ENCODE results near the gene CDH22. TPM values are rescaled to one million over a fixed set of nuclear protein-coding genes. Genes with fewer than 3 reads are reported as not detected.

CDH22 gene
- polyA plus RNA-seq, 1 donor from 2014 or later, result not detected

GRCh38 chr20:46349035-46349741 is 40.9 kb upstream of the CDH22 start:
- H3K4me1 Mint-ChIP-seq, result peaks cover 14 to 24% (median 16%) of the 10 kb centered on the region in 3 donors
- H3K27me3 Mint-ChIP-seq, result no peaks in the 10 kb centered on the region
- no peaks in the 10 kb centered on the region for H3K9me3 Mint-ChIP-seq
- H3K27ac Mint-ChIP-seq, result peak overlapping the region in 1 of 3 donors; percentile 84
- H3K4me3 Mint-ChIP-seq, result peak overlapping the region in 3 of 4 donors; percentile 18 to 84 (median 74)
- peaks cover 6% of the 10 kb centered on the region for H3K36me3 Mint-ChIP-seq

GRCh38 chr20:46347841-46348803 is 39.8 kb upstream of the CDH22 start:
- no peaks in the 10 kb centered on the region for H3K27me3 Mint-ChIP-seq
- H3K36me3 Mint-ChIP-seq, result peaks cover 6% of the 10 kb centered on the region
- H3K27ac Mint-ChIP-seq, result no peak overlapping the region

GRCh38 chr20:46346770-46347169 is 38.5 kb upstream of the CDH22 start:
- Mint-ChIP-seq H3K36me3 (peaks cover 6% of the 10 kb centered on the region), H3K4me3 (no peak overlapping the region), H3K4me1 (peaks cover 19 to 32% (median 20%) of the 10 kb centered on the region in 3 donors), H3K9me3 (no peaks in the 10 kb centered on the region), H3K27ac (no peak overlapping the region), H3K27me3 (peaks cover 5% of the 10 kb centered on the region)

More at GRCh38 chr20:46347841-46348803, 39.8 kb upstream of the CDH22 start:
- peaks cover 15 to 27% (median 17%) of the 10 kb centered on the region in 3 donors for H3K4me1 Mint-ChIP-seq
- H3K4me3 Mint-ChIP-seq, result no peak overlapping the region
- no peaks in the 10 kb centered on the region for H3K9me3 Mint-ChIP-seq

GRCh38 chr20:46344488-46345162 is 36.3 kb upstream of the CDH22 start:
- Mint-ChIP-seq H3K4me1 (peaks cover 8 to 16% (median 10%) of the 10 kb centered on the region in 3 donors), H3K4me3 (peak overlapping the region in 1 of 4 donors; percentile 45), H3K36me3 (peaks cover 3% of the 10 kb centered on the region), H3K27ac (peak overlapping the region in 1 of 3 donors; percentile 24), H3K27me3 (peaks cover 20% of the 10 kb centered on the region), H3K9me3 (peaks cover 0 to 1% (median 0%) of the 10 kb centered on the region in 3 donors)

GRCh38 chr20:46343975-46344357 is 35.7 kb upstream of the CDH22 start:
- H3K27ac Mint-ChIP-seq, result no peak overlapping the region
- peaks cover 26% of the 10 kb centered on the region for H3K27me3 Mint-ChIP-seq
- peaks cover 3% of the 10 kb centered on the region for H3K36me3 Mint-ChIP-seq
- H3K4me3 Mint-ChIP-seq, result no peak overlapping the region
- peaks cover 3 to 11% (median 7%) of the 10 kb centered on the region in 3 donors for H3K4me1 Mint-ChIP-seq
- peaks cover 0 to 1% (median 0%) of the 10 kb centered on the region in 3 donors for H3K9me3 Mint-ChIP-seq

- Mint-ChIP-seq H3K27ac (peak overlapping the region in 1 of 3 donors; percentile 71), H3K27me3 (peaks cover 27% of the 10 kb centered on the region), H3K4me3 (peak overlapping the region in 2 of 4 donors; percentile 21 to 68), H3K9me3 (peaks cover 0 to 1% (median 0%) of the 10 kb centered on the region in 3 donors), H3K4me1 (peaks cover 3 to 8% (median 7%) of the 10 kb centered on the region in 3 donors), H3K36me3 (peaks cover 3% of the 10 kb centered on the region)
Observed at GRCh38 chr20:46343348-46343974, 35.2 kb upstream of the CDH22 start.

GRCh38 chr20:46342451-46343347 is 34.4 kb upstream of the CDH22 start:
- H3K27ac Mint-ChIP-seq, result peak overlapping the region in 1 of 3 donors; percentile 71
- H3K4me1 Mint-ChIP-seq, result peaks cover 3 to 8% (median 7%) of the 10 kb centered on the region in 3 donors
- peaks cover 3% of the 10 kb centered on the region for H3K36me3 Mint-ChIP-seq
- peak overlapping the region in 1 of 4 donors; percentile 68 for H3K4me3 Mint-ChIP-seq
- H3K9me3 Mint-ChIP-seq, result peaks cover 0 to 1% (median 0%) of the 10 kb centered on the region in 3 donors
- peaks cover 27% of the 10 kb centered on the region for H3K27me3 Mint-ChIP-seq

GRCh38 chr20:46342010-46342378 is 33.7 kb upstream of the CDH22 start:
- no peak overlapping the region for H3K4me3 Mint-ChIP-seq
- H3K27ac Mint-ChIP-seq, result no peak overlapping the region
- peaks cover 31% of the 10 kb centered on the region for H3K27me3 Mint-ChIP-seq
- H3K36me3 Mint-ChIP-seq, result peaks cover 3% of the 10 kb centered on the region
- peaks cover 3 to 8% (median 7%) of the 10 kb centered on the region in 3 donors for H3K4me1 Mint-ChIP-seq
- H3K9me3 Mint-ChIP-seq, result peaks cover 0 to 1% (median 0%) of the 10 kb centered on the region in 3 donors

- no peak overlapping the region for H3K27ac Mint-ChIP-seq
- peaks cover 3 to 8% (median 7%) of the 10 kb centered on the region in 3 donors for H3K4me1 Mint-ChIP-seq
- peaks cover 0 to 1% (median 0%) of the 10 kb centered on the region in 3 donors for H3K9me3 Mint-ChIP-seq
- H3K27me3 Mint-ChIP-seq, result peaks cover 31% of the 10 kb centered on the region
- peaks cover 3% of the 10 kb centered on the region for H3K36me3 Mint-ChIP-seq
- H3K4me3 Mint-ChIP-seq, result peak overlapping the region in 1 of 4 donors; percentile 45
Observed at GRCh38 chr20:46341074-46342009, 33.0 kb upstream of the CDH22 start.

- H3K9me3 Mint-ChIP-seq, result peaks cover 0 to 1% (median 0%) of the 10 kb centered on the region in 3 donors
- peaks cover 35% of the 10 kb centered on the region for H3K27me3 Mint-ChIP-seq
- H3K4me1 Mint-ChIP-seq, result peaks cover 3 to 8% (median 7%) of the 10 kb centered on the region in 3 donors
- no peak overlapping the region for H3K27ac Mint-ChIP-seq
- no peaks in the 10 kb centered on the region for H3K36me3 Mint-ChIP-seq
- no peak overlapping the region for H3K4me3 Mint-ChIP-seq
Observed at GRCh38 chr20:46339037-46339436, 30.7 kb upstream of the CDH22 start.

GRCh38 chr20:46336735-46337134 is 28.4 kb upstream of the CDH22 start:
- Mint-ChIP-seq H3K36me3 (no peaks in the 10 kb centered on the region), H3K4me3 (no peak overlapping the region), H3K9me3 (peaks cover 0 to 1% (median 0%) of the 10 kb centered on the region in 3 donors), H3K27me3 (peaks cover 30% of the 10 kb centered on the region), H3K27ac (no peak overlapping the region), H3K4me1 (no peaks in the 10 kb centered on the region)

GRCh38 chr20:46334303-46334904 is 26.1 kb upstream of the CDH22 start:
- Mint-ChIP-seq H3K9me3 (no peaks in the 10 kb centered on the region), H3K27me3 (peaks cover 19% of the 10 kb centered on the region), H3K36me3 (no peaks in the 10 kb centered on the region), H3K4me3 (no peak overlapping the region), H3K4me1 (peaks cover 0 to 2% (median 0%) of the 10 kb centered on the region in 3 donors), H3K27ac (no peak overlapping the region)

All from IgD-negative memory B cell (primary cell).